ELF-1 (cell line): ENCODE measurements around the gene NOSTRIN.
"Not testable (repeated sequence)": the region's sequence is repeated elsewhere in the genome, so short reads cannot be mapped to it uniquely, and the experiment has no call there.

Experiments
- DNase-seq: peaks from one replicate; pipeline ENCODE4 v3.0.0-alpha.2; 2016; ENCODE audit warnings: low read depth, low spot score

Gene NOSTRIN

GRCh38 chr2:168790226-168790902, 12.1 kb upstream of the NOSTRIN start:
- no peak for DNase-seq

- DNase-seq, result not testable (repeated sequence)
Measured at GRCh38 chr2:168791140-168791539, 11.3 kb upstream of the NOSTRIN start.

DNA sequence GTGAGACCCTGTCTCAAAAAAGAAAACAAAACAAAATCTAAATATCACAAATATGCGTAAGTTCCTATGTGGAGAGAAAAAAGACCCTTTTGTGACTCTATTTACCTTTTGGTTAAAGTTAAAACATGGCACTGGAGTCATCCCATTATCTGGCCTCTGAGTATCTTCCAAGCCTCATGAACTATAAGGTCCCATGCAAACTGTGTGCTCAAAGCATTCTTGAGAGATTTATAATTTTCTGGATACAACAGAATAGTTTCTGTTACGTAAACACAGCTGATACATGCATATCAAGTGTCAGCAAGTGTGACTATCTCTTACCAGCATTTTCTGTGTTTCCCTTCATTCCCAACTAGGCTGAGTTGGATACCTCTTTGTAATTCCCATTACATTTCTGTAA, 8.8 kb upstream of the NOSTRIN start:
- no peak for DNase-seq

- DNase-seq, result no peak
Measured at GRCh38 chr2:168794968-168795367, 7.5 kb upstream of the NOSTRIN start.

- no peak for DNase-seq
Measured at GRCh38 chr2:168796090-168796577, 6.3 kb upstream of the NOSTRIN start.

DNA sequence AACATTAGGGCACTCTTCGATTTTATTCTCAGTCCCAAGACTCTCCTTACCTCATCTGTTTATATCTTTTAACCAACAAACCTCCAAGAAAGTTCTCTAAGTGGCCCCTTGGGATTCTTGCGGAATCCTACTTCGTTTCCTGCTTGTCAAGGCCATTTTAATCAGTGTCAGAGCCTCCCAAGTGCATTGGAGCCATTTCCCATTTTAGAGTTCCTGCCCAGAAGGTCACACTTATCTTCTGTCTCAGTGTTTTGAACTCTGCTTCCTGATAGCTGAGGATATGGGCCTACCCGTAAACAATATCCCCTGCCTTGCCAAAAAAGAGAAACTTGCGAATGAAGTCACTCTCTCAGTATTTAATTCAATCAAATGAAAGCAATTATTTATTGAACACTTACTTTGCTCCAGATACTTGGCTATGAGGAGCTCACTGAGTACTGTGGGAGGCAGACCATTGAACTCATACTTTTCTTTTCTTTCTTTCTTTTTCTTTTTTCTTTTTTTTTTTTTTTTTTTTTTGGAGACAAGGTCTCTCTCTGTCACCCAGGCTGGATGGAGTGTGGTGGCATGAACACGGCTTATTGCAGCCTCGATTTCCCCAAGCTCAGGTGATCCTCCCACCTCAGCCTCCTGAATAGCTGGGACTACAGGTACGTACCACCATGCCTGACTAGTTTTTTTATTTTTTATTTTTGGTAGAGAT, 5.7 kb upstream of the NOSTRIN start:
- DNase-seq, result no peak

DNA sequence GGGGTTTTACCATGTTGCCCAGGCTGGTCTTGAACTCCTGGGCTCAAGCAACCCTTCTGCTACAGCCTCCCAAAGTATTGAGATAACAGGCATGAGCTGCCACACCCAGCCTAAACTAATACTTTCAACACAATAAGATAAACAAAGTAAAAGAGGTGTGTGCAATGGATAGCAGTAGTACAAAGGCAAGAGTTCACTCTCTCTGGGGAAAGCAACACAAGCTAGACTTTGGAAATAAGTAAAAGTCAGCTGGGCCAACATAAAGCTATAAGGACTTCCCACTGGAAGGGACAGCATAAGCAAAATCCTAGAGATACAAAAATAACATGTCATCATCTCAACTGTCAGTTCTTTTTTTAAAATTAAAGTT, 5.2 kb upstream of the NOSTRIN start:
- DNase-seq, result no peak

DNA sequence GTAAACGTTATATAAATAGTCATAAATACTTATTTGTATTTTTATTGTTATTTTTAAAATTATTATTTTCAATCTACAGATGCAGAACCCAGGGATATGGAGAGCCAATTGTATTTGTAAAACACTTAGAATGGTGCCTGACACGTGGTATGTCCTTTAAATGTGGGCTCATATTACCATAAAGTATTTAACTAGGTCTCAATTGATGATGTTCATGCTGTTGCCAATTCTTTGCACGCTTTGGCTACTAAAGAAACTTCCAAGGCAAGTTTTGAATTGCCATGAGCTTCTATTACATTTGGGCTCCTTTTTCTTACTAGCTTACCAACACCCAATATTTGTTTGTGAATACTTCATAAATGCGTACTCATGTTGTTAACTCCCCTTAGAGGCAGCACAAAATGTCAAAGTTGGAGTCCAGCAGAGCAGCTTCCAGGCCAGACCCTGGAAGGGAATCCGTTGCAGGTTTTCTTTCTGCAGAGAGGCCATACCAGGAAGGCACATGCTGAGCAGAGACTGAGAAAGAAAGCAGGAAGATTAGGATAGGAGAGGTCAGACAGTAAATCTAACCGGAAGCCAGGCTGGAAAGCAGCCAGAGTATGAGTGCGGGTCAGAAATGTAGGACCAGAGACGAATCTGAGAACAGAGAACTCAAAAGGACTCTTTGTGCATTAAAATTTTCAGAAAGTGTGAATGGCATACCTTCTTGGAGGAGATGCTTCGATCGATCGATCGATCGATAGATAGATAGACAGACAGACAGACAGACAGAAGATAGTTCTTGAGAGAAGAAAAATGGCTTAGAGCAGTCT, 4.2 kb upstream of the NOSTRIN start:
- DNase-seq, result peak; percentile 53

DNA sequence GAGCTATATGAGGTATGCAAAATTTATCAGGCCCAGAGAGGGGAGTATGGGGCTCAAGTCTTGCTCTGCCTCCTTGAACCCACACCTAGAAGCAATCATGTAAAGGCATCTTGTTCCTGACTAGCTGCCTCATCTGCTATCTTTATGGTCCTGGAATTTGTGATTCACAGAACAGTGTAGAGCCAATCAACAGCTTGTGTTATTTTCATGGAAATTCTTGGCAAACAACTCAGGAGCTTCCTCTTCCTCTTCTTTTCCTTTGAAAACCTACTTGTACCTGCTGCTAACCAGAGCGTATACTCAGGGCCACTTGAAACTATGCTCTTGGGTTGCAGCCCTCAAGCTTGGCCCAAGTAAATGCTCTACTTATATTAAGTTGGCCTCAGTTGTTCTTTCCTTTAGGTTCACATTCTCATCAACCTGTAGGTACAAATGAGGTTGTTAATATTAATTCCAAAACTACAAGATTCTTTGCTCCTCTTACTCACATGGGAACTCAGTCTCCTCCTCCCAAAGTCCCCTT, 3.5 kb upstream of the NOSTRIN start:
- DNase-seq, result no peak

GRCh38 chr2:168801471-168801870, 966 bp upstream of the NOSTRIN start:
- DNase-seq, result no peak

GRCh38 chr2:168802859-168803725, 655 bp downstream of the NOSTRIN start:
- no peak for DNase-seq

- DNase-seq, result no peak
Measured at GRCh38 chr2:168804214-168804613, 1.8 kb downstream of the NOSTRIN start.

- DNase-seq, result no peak
Measured at GRCh38 chr2:168805615-168806014, 3.2 kb downstream of the NOSTRIN start.

GRCh38 chr2:168809537-168809936, 7.1 kb downstream of the NOSTRIN start:
- DNase-seq, result no peak

- DNase-seq, result peak; percentile 41
Measured at GRCh38 chr2:168810235-168810634, 7.8 kb downstream of the NOSTRIN start.

DNA sequence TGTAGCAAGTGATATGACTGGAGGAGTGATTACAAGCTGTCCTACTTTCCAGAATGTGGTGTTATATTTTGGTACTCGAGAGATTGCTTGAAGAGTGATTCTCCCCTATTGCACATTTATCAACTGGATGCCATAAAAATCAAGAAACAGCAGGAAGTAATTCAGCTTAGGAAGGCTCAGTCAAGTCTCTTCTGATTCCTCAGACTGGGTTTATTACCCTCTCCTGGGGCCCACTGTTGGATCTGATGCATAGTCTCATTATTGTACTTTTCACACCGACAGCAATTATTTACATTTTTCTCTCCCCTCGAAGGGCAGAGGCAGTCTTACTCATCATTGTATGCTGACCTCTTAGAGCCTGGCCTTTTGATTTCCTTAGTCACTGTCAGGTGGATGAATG, 9.3 kb downstream of the NOSTRIN start:
- DNase-seq, result no peak

DNA sequence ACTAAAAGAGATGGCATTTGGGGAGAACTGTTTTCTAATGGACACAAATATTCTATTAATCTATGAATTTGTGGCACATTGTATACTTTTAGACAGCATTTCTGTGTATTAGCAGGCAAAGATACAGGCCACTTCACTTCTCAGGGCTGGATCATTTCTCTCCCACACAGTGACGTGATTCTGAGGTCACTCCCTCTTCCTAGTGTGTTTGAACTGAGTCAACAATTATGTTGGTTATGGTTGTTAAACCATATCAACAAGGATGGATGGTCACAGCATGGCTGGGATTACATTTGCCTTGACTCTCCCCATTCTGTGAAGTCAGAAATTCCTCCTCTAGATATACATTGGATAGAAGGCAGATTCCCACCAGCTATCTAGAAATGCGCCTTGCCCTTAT, 11.6 kb downstream of the NOSTRIN start:
- no peak for DNase-seq

GRCh38 chr2:168814939-168815907, 12.8 kb downstream of the NOSTRIN start:
- DNase-seq, result peak; percentile 17

GRCh38 chr2:168816369-168816768, 13.9 kb downstream of the NOSTRIN start:
- DNase-seq, result peak; percentile 47
